T-helper 9 cell (primary cell): ENCODE data around the gene RFTN1.
A peak's percentile ranks its signal among the peaks of the same experiment; 100 is the strongest.

Experiments used
- DNase-seq: peaks from one replicate; pipeline ENCODE4 v3.0.0-alpha.2; 2020

The RFTN1 gene

GRCh38 chr3:16295298-16295890 is 218.1 kb downstream of the RFTN1 start:
- no peak for DNase-seq

GRCh38 chr3:16294844-16295243 is 218.7 kb downstream of the RFTN1 start:
- DNase-seq, result no peak

- DNase-seq, result no peak
Measured at GRCh38 chr3:16290827-16291196, 222.7 kb downstream of the RFTN1 start.

- DNase-seq, result peak; percentile 55
Measured at GRCh38 chr3:16290007-16290826, 223.3 kb downstream of the RFTN1 start.

DNA sequence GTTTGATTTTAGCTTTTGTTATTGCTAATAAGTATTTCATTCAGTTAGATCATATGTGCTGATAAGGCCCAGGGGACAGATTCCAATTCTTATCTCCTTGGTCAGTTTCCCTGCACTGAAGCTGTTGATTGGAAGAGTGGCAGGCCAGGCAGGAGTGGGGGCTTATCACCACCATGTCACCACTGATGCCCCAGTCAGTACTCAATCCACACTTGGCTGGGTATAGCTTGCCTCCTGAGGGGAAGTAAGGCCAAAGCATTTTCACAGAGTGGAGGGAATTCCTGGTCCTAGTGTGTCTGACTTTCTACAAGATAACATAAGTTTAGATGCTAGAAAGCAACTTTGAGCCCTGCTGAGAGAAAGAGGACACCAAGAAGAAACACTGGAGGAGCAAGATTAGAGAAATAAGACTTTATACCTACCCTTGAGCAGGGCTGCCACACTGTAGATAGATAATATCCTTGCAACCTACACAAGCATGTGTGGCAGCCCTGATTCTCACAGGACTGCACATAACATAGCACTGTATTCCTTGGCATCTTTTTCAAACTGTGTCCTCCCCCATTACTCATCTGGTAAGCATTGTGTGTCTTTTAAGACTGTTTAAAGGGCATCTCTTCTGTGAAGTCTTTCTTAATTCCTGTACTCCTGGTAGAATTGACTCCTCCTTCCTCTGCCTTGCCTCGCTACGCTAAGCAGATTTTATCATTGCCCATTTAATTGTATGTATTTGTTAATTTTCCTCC is 224.2 kb downstream of the RFTN1 start:
- DNase-seq, result no peak

DNA sequence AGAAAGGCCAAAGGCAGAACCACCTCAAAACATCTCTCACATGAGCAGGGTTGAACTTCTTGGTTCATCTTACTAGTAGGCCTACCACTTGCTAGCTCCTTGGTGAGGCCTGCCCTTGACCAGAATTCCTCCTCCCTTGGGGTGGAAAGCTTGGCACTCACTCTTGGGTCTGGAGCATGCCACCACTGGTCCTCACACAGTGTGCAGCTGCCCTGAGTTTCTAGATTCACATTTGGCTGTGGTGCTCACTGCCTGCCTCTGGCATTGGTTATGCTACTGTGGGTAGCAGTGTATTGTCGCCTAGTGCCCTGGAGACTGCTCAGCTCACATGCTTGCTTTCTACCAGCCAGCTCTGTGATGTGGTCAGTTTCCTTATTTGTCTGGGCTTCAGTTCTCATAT is 224.8 kb downstream of the RFTN1 start:
- DNase-seq, result no peak

DNA sequence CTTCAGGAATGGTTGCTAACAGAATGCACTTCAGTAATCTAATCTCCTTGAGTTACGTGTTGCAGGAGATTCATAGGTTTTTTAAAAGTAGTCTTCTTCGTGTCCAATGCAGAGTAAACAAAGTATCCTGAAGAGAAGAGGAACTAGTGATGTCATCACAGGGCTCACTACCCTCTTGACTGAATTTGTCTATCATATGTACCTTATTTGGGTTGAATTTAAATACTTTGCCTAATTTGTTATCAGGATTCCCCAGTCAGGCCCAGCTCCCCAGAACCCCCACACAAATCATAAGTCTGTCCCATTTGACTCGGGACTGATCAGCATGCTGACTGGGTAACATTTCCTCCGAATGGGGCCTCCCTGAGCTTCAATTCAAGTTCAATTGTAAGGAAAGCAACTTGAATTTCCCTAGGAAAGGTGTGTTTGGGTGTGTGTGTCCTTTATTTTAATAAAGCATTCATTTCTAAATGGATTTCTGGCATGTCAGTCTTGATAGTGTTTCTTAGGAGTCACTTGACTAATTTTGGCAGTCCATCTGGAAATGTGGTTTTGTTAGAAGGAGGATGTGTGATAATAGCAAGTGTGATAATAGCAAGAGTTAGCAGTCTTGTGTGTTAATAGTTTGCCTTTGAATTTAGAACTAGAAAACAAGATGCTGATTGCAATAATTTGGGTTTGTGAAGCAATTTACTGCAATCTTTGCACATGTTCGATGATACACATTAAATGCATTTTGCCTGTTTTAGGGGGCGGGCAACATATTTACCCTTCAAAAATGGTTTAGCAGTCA is 226.6 kb downstream of the RFTN1 start:
- no peak for DNase-seq

- DNase-seq, result peak; percentile 48
Measured at GRCh38 chr3:16286161-16286560, 227.3 kb downstream of the RFTN1 start.

- no peak for DNase-seq
Measured at GRCh38 chr3:16284633-16285032, 228.9 kb downstream of the RFTN1 start.

DNA sequence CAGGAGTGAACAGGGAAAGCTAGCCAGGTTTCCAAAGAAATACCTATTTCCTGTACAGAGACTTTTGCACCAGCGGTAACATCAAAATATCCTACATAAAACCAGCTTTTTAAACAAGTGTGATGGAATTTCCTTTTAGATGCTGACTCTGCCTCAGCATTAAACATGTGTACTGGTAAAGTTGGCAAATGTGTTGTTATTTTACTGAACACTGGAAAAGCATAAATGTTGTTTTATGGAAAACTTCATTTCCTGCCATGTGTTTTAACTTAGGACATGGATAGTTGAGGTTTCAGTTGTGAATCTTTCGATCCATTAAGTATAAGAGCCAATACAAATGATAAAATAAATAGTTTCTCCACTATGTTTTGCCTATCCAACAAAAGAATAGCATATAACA is 232.8 kb downstream of the RFTN1 start:
- DNase-seq, result no peak

DNA sequence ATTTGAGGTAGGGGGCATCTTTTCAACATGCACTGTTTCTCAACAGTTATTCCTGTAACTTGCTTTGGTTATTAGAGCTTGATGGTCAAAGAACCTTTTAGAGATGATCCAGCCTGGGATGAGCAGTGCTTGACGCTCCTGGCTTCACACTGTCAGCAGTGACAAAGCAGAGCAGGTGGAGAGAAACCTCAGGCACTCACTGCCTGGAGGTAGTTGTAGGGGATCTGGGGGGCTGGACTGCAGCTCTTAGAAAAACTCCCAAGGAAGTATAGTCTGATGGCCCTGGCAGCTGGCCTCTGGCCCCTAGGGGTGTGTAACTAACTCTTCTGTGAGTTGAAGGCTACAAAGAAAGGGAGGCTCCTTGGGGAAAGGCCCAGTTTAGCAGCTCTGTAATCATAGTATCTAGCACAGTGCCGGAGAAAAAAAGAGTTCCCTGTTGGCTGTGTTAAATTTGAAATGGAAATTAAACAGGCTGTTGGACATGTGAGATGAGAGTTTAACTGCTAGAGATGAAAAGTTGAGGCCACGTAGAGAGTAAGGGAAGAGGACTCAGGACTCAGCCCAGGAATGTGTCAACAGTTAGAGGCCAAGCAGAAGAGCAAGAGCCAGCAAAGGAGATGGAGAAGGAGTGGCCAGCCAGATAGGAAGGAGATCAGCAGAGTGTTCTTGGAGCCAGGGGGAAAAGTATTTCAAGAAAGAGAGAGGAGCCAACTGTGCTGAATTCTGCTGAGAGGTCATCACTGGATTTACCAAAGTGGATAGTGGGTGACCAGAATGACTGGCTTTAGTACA is 234.3 kb downstream of the RFTN1 start:
- no peak for DNase-seq

DNA sequence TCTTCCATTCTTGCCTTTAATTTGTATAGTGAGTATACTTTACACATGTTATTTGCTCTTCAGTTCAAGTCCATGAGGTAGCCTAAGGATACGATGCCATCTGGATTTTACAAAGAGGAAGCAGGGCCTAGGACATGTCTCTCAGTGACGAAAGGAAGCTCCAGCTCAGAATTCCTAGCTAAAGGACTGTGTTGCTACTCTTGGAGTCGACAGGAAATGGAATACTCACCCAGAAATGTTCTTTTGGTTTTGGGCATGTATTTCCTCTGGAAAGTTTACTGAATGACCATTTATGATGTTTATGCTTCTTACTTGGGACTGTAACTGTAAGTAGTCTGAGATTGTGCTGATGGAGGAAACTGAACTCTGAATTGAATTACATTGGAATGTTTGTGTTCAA is 236.0 kb downstream of the RFTN1 start:
- DNase-seq, result no peak

DNA sequence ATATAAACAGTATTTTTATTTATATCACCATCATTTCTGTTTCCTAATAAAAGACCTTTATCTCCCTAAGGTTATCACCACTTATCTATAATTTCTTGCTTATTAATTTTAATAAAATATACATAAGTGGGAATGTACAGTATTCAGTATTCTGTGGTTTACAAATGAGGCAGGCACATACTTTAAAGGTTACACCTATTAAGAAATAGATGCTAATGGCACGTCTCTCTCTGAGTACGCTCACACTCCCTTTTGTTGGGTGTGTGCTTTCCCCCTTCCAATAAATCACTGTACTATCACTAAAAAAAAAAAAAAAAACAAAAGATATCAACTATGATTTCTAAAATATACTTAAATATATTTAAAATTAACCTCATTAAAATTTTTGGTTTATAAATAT is 239.6 kb downstream of the RFTN1 start:
- no peak for DNase-seq

DNA sequence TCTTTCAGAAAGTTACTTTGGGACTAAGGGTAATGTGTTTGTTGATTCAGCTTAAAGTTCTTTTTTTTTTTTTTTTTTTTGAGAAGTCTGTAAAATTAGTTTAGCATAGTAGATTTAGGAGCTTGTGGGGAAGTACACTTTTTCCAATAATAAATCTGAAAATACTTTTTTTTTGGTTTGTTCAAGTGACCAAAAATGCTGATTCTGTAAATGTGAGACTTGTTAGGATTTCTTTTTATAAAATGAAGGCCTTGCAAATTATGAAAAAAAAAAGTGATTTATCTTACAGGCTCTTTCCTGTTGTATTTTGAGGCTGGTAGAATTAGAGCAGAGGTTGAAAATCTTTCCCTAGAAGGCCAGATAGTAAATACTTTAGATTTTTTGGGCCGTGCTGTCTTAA is 240.9 kb downstream of the RFTN1 start:
- no peak for DNase-seq

GRCh38 chr3:16270855-16271254 is 242.6 kb downstream of the RFTN1 start:
- no peak for DNase-seq

GRCh38 chr3:16266714-16267113 is 246.8 kb downstream of the RFTN1 start:
- no peak for DNase-seq
